Panc1 (cell line): ENCODE results near the gene USP40. TPM values are rescaled to one million over a fixed set of nuclear protein-coding genes. Genes with fewer than 3 reads are reported as not detected.

Experiments used
- ATAC-seq: fragments of 200-7000 bp; cut with Tn5 transposase; 2 replicates; pipeline ENCODE4 v1.9.1; 2020; ENCODE audit warnings: mild to moderate bottlenecking, moderate library complexity
- BruUV-seq: library from RNA; stranded (reverse); fragments of 400-500 nt; replicated peaks from 2 replicates; lab custom pipeline; 2021; lab: Mats Ljungman, UMichigan
- CTCF ChIA-PET: fragments of 300-600 bp; sonication (Branson Sonifier 250); formaldehyde crosslinking; loops from one replicate; lab custom pipeline; 2022; ENCODE audit warnings: antibody characterized with exemption; lab: Charles Lee
- POLR2A ChIA-PET: fragments of 300-600 bp; sonication (Branson Sonifier 250); formaldehyde crosslinking; loops from one replicate; lab custom pipeline; 2022; ENCODE audit warnings: antibody characterized with exemption; lab: Charles Lee
- DNase-seq: peaks from one replicate; pipeline ENCODE4 v3.0.0-alpha.2; 2010; ENCODE audit warnings: low read depth, low spot score
- H3K27ac ChIP-seq: 2 replicates; pipeline ENCODE4 v1.5.1; 2011; ENCODE audit warnings: mild to moderate bottlenecking, low read length, inconsistent platforms
- H3K27me3 ChIP-seq: fragments of 200-500 bp; sonication (Bioruptor generic); 2 replicates; pipeline ENCODE4 v1.6.0; 2014; ENCODE audit warnings: low read length, inconsistent platforms; ENCODE audit not compliant: control insufficient read depth, insufficient read depth
- H3K36me3 ChIP-seq: fragments of 200-500 bp; sonication (Bioruptor generic); 2 replicates; pipeline ENCODE4 v1.5.1; 2014; ENCODE audit warnings: inconsistent platforms, mild to moderate bottlenecking, low read length, moderate library complexity; ENCODE audit not compliant: control insufficient read depth, insufficient read depth
- H3K4me1 ChIP-seq: 2 replicates; pipeline ENCODE4 v1.5.1; 2011; ENCODE audit warnings: inconsistent platforms, mild to moderate bottlenecking, low read length, moderate library complexity; ENCODE audit not compliant: control insufficient read depth, insufficient read depth
- H3K4me3 ChIP-seq, 2 experiments: 2 replicates each; pipeline ENCODE4 v1.5.1; 2011 to 2012; ENCODE audit warnings: low read depth in 2 of 2, low read length in 2 of 2, mild to moderate bottlenecking in 2 of 2, inconsistent platforms in 1 of 2, moderate library complexity in 1 of 2
- H3K9me3 ChIP-seq: fragments of 200-500 bp; sonication (Bioruptor generic); 2 replicates; pipeline ENCODE4 v1.5.1; 2014; ENCODE audit warnings: low read depth, mild to moderate bottlenecking, inconsistent platforms, low read length, moderate library complexity; ENCODE audit not compliant: control insufficient read depth, insufficient read depth
- CTCF ChIP-seq: fragments of 450-650 bp; IDR thresholded peaks from 2 replicates; pipeline ENCODE4 v1.5.1; 2017; ENCODE audit warnings: mild to moderate bottlenecking
- POLR2AphosphoS5 ChIP-seq: IDR thresholded peaks from 2 replicates; pipeline ENCODE4 v1.6.1; 2012; ENCODE audit warnings: mild to moderate bottlenecking, low read depth, low read length, moderate library complexity
- REST ChIP-seq, 2 experiments: IDR thresholded peaks; 2 replicates each; pipeline ENCODE4 v1.6.1; 2011 to 2012; ENCODE audit warnings: low read depth in 2 of 2, control low read depth in 1 of 2, low read length in 1 of 2, mild to moderate bottlenecking in 1 of 2, moderate library complexity in 1 of 2; ENCODE audit not compliant: insufficient read depth in 1 of 2
- SIN3A ChIP-seq: IDR thresholded peaks from 2 replicates; pipeline ENCODE4 v1.6.1; 2012; ENCODE audit warnings: low read depth, mild to moderate bottlenecking, low read length, moderate library complexity, borderline replicate concordance; ENCODE audit not compliant: insufficient read depth
- TCF7L2 ChIP-seq: IDR thresholded peaks from 2 replicates; pipeline ENCODE4 v1.6.1; 2011; ENCODE audit warnings: mild to moderate bottlenecking, low read depth, low read length, inconsistent platforms
- in situ Hi-C: cut with HindIII; loops from 2 replicates; pipeline ENCODE4 v1.10.0; 2016; ENCODE audit warnings: low sequenced_read_pairs, low pct_unique_long_range_greater_than_20kb
- intact Hi-C: fragments of 100-400 bp; cut with micrococcal nuclease; formaldehyde crosslinking; loops from one replicate; pipeline ENCODE4 v1.10.0; 2022; ENCODE audit not compliant: unreplicated experiment
- total RNA-seq: library from RNA; stranded (reverse); gene quantifications from one replicate; pipeline ENCODE4 v1.2.1, GENCODE V29; 2021; ENCODE audit not compliant: unreplicated experiment

Gene USP40
- total RNA-seq, 1 experiment from 2014 or later: 26.6 TPM

- Histone ChIP-seq H3K27me3 (no peaks in the 10 kb centered on the region), H3K36me3 (peaks cover 19% of the 10 kb centered on the region), H3K4me3 (no peak overlapping the region), H3K9me3 (no peaks in the 10 kb centered on the region), H3K4me1 (no peaks in the 10 kb centered on the region), H3K27ac (no peak overlapping the region)
- ATAC-seq (no peak), DNase-seq (no peak)
- TF ChIP-seq REST (IDR thresholded peaks at IDR 0.05; ENCODE audit: insufficient read depth in 1 of 2, low read depth in 2 of 2, low read length in 1 of 2) (no peak), POLR2AphosphoS5 (no peak), CTCF (no peak), TCF7L2 (no peak), SIN3A (no peak)
- ChIA-PET POLR2A (no interaction called here), CTCF (no interaction called here)
- intact Hi-C loops: no loop called here
- no TSS peak for BruUV-seq
- in situ Hi-C loops: no loop called here
Observed at GRCh38 chr2:233459426-233459825, 107.2 kb downstream of the USP40 start.

GRCh38 chr2:233458826-233459225 is 107.8 kb downstream of the USP40 start:
- Histone ChIP-seq H3K4me1 (no peaks in the 10 kb centered on the region), H3K4me3 (no peak overlapping the region), H3K27me3 (no peaks in the 10 kb centered on the region), H3K27ac (no peak overlapping the region), H3K36me3 (peaks cover 20% of the 10 kb centered on the region), H3K9me3 (no peaks in the 10 kb centered on the region)
- ATAC-seq (no peak), DNase-seq (no peak)
- ChIA-PET CTCF (no interaction called here), POLR2A (no interaction called here)
- intact Hi-C loops (no loop called here), in situ Hi-C loops (no loop called here)
- TF ChIP-seq TCF7L2 (no peak), POLR2AphosphoS5 (no peak), SIN3A (no peak), REST (IDR thresholded peaks at IDR 0.05; ENCODE audit: insufficient read depth in 1 of 2, low read depth in 2 of 2, low read length in 1 of 2) (no peak), CTCF (no peak)
- BruUV-seq: no TSS peak
